Lung (tissue), 10 donors: ENCODE measurements around the gene ABCC6. TPM values are rescaled to one million over a fixed set of nuclear protein-coding genes. Genes with fewer than 3 reads are reported as not detected.
"Not testable (repeated sequence)": the region's sequence is repeated elsewhere in the genome, so short reads cannot be mapped to it uniquely, and the experiment has no call there.

ENCODE experiments used
- ATAC-seq: fragments of 200-7000 bp; cut with Tn5 transposase; one replicate; pipeline ENCODE4 v1.9.1; 2020; ENCODE audit warnings: moderate number of reproducible peaks; ENCODE audit not compliant: insufficient read depth, low FRiP score
- DNase-seq, 3 donors: peaks; one replicate each; pipeline ENCODE4 v3.0.0-alpha.2; 2013 to 2017
- H3K27ac ChIP-seq, 2 donors: one replicate each; pipeline ENCODE4 v1.5.1; 2013; ENCODE audit warnings: mild to moderate bottlenecking in 2 of 2, moderate library complexity in 2 of 2, control low read depth in 1 of 2, inconsistent platforms in 1 of 2, low read depth in 1 of 2, low read length in 1 of 2
- H3K27me3 ChIP-seq, 3 donors: one replicate each; pipeline ENCODE4 v1.5.1; 2013; ENCODE audit warnings: low read length in 2 of 3; ENCODE audit not compliant: control insufficient read depth in 3 of 3, insufficient read depth in 3 of 3
- H3K36me3 ChIP-seq, 4 donors: one replicate each; pipeline ENCODE4 v1.5.1; 2013; ENCODE audit warnings: low read length in 4 of 4, mild to moderate bottlenecking in 1 of 4, moderate library complexity in 1 of 4; ENCODE audit not compliant: control insufficient read depth in 4 of 4, insufficient read depth in 4 of 4
- H3K4me1 ChIP-seq, 5 donors: one replicate each; pipeline ENCODE4 v1.5.1; 2013; ENCODE audit warnings: low read length in 5 of 5, mild to moderate bottlenecking in 2 of 5, moderate library complexity in 1 of 5; ENCODE audit not compliant: control insufficient read depth in 5 of 5, insufficient read depth in 5 of 5
- H3K4me3 ChIP-seq: one replicate; pipeline ENCODE4 v1.5.1; 2013; ENCODE audit warnings: mild to moderate bottlenecking, control low read depth, moderate library complexity
- H3K9ac ChIP-seq, 2 donors: one replicate each; pipeline ENCODE4 v1.5.1; 2013; ENCODE audit warnings: low read length in 2 of 2, control low read depth in 1 of 2; ENCODE audit not compliant: insufficient read depth in 1 of 2
- H3K9me3 ChIP-seq, 4 donors: one replicate each; pipeline ENCODE4 v1.5.1; 2013; ENCODE audit warnings: low read length in 3 of 4, mild to moderate bottlenecking in 1 of 4, moderate library complexity in 1 of 4; ENCODE audit not compliant: control insufficient read depth in 4 of 4, insufficient read depth in 3 of 4
- WGBS, 2 donors: extraction: QIAGEN DNeasy Blood & Tissue Kit; methylation state at CpG; one replicate each; pipeline ENCODE4 v1.1.7; 2013; 5-methylcytosine and 5-hydroxymethylcytosine counted together
- polyA plus RNA-seq, 2 donors: library from polyadenylated mRNA; stranded (reverse); fragments of 200-250 nt; gene quantifications; one replicate each; pipeline ENCODE4 v1.2.1, GENCODE V29; 2013
- total RNA-seq, 2 donors: library from RNA; depleted of rRNA in 1 of 2; stranded (reverse); fragments of >200 nt in 1 of 2; gene quantifications; one replicate each; pipeline ENCODE4 v1.2.1, GENCODE V29; 2014 to 2021
- donor health status: Bipolar disorder and iron deficiency.
- donor health status: healthy.
- donor health status: DM: yes; HTN: yes; CAD: no.

Gene ABCC6
- total and polyA plus RNA-seq, 4 donors = 10.0 to 37.0 (median 23.9) TPM

DNA sequence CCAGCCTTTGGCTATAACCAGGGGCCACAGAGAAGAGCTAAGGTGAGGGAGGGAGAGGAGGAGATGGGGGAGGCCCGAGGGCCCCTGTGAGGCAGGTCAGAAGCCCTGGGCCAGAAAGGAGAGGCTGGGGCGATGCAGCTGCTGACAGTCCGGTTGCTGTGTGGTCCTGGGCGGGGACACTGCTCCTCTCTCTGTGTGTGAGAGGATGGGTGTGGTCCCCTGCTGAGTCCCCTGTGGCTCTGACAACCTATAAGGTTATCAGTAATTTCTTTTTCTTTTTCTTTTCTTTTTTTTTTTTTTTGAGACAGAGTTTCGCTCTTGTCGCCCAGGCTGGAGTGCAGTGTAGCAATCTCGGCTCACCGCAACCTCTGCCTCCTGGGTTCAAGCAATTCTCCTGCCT lies 18.7 kb downstream of the ABCC6 start:
- not testable (repeated sequence) for H3K27me3 ChIP-seq, H3K9ac ChIP-seq, ATAC-seq, H3K4me3 ChIP-seq, H3K27ac ChIP-seq, H3K4me1 ChIP-seq, H3K9me3 ChIP-seq, H3K36me3 ChIP-seq, DNase-seq
- WGBS, 2 donors = 83 to 85% methylated on average over 6 to 8 of the region's 8 CpGs

DNA sequence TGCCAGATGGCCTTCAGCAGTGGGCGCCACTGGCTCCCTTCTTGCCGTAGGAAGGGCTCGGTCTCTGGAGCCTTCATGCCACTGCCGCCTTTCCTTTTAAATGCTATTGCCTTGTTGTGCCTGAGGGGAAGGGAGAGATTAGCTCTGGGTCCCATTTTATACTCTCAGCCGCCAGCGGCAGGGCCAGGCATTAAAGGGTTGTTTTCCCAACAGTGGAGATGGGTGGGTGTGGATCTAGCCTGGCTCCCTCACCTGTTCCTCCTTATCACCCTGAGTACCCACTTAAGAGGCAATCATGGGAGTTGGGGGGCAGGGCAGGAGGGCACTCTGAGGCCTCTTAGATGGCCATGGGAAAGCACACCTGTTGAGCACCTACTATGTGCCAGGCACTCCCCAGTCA lies 19.8 kb downstream of the ABCC6 start:
- not testable (repeated sequence) for ATAC-seq, H3K4me1 ChIP-seq, H3K9ac ChIP-seq, H3K27ac ChIP-seq, H3K9me3 ChIP-seq, DNase-seq, H3K4me3 ChIP-seq, H3K36me3 ChIP-seq, H3K27me3 ChIP-seq
- 77 to 96% methylated on average over 6 of the region's 6 CpGs for WGBS, 2 donors

- not testable (repeated sequence) for H3K9me3 ChIP-seq, H3K4me3 ChIP-seq, H3K27me3 ChIP-seq, H3K9ac ChIP-seq, H3K27ac ChIP-seq, H3K36me3 ChIP-seq, H3K4me1 ChIP-seq
- 35 to 36% methylated on average over 3 to 4 of the region's 4 CpGs for WGBS, 2 donors
- DNase-seq (peak; percentile 44 to 77 (median 60)), ATAC-seq (peak; percentile 58)
Observed at GRCh38 chr16:16202400-16203143, 20.7 kb downstream of the ABCC6 start.

DNA sequence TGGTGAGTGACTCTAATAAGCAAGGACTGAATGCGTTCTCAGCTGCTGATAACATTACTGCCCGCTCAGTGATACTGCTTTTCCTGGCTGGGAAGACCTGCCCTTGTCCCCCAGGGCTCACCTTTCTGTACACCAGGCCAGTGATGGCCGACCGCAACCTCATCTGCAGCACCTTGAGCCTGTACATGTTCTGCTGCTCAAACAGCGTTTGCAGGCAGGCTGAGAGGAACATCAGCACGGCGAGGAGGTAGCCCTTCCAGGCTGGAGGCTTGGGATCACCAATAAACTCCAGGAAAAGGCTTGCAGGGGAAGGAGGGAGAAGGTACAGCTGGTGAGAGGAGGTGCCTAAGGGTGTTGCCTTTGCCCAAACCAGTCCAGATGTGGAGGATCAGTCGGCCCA lies 21.4 kb downstream of the ABCC6 start:
- H3K9ac ChIP-seq, H3K4me1 ChIP-seq, H3K27me3 ChIP-seq, H3K36me3 ChIP-seq, H3K9me3 ChIP-seq, H3K27ac ChIP-seq, H3K4me3 ChIP-seq, ATAC-seq, DNase-seq: not testable (repeated sequence)
- 83% methylated on average over 7 of the region's 8 CpGs for WGBS, 2 donors

DNA sequence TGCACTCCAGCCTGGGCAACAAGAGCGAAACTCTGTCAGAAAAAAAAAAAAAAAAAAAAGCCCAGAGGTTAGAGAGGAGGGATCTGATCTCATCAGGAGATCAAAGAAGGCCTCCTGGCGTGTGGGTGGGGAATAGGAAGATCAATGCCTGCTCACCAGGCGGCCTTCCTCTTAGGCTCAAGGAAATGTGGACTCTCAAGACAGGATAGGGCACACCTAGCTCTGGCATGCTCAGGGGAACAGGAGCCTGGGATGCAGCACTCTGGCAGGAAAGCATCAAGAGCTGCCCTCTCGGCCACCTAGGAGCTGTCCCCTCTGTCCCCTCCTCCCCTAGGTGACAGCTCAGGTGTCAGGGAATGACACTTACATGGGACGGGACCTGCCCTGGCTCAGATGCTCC lies 22.9 kb downstream of the ABCC6 start:
- not testable (repeated sequence) for ATAC-seq, H3K4me1 ChIP-seq, H3K27me3 ChIP-seq, H3K9me3 ChIP-seq, DNase-seq, H3K4me3 ChIP-seq, H3K9ac ChIP-seq, H3K27ac ChIP-seq, H3K36me3 ChIP-seq
- whole genome bisulfite sequencing, 2 donors = 91 to 95% methylated on average over 4 to 5 of the region's 5 CpGs

- not testable (repeated sequence) for ATAC-seq, H3K9me3 ChIP-seq, H3K4me3 ChIP-seq, H3K36me3 ChIP-seq, H3K4me1 ChIP-seq, H3K27ac ChIP-seq, DNase-seq, H3K9ac ChIP-seq, H3K27me3 ChIP-seq
- 70 to 84% methylated on average over 4 of the region's 4 CpGs for WGBS, 2 donors
Observed at GRCh38 chr16:16199428-16199827, 23.9 kb downstream of the ABCC6 start.
